ENCODE measurements around the gene GRIA2. TPM values are rescaled to one million over a fixed set of nuclear protein-coding genes. Genes with fewer than 3 reads are reported as not detected.

The GRIA2 gene
- total and polyA plus RNA-seq, 7 donors: 0.25 to 0.71 (median 0.55) TPM; not detected in 2

DNA sequence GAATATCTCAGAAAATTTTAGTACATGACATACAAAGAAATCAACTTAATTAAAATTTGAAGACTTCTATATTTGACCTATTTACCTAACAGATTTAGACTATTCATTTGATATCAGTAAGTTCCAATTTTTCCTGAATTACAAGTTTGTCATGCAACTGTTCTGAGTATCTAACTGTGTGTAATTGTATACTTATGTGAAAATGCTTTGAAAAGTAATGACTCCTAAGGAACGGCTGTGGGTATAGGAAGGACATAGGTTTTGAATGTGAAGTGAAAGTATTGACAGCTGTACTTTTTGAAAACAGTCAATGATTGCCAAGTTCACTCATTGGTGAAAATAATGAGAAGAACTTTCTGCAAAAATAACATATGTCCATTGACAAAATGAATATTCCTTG lies 2.9 kb downstream of the GRIA2 start:
- Histone ChIP-seq H3K9me3 (no peaks in the 10 kb centered on the region), H3K27me3 (peaks cover 13 to 57% (median 42%) of the 10 kb centered on the region in 3 donors), H3K27ac (no peak overlapping the region), H3K36me3 (no peaks in the 10 kb centered on the region), H3K4me3 (no peak overlapping the region), H3K4me1 (peaks cover 0 to 18% (median 13%) of the 10 kb centered on the region in 4 donors)
- WGBS, 2 donors: 45 to 69% methylated on average over 1 of the region's 1 CpG
- DNase-seq: no peak
- intact Hi-C loops (cut with DNase I): loop anchor here (10.0 kb wide), 1 partner anchor 751 kb away; no protein-coding TSS in a partner anchor
- no peak for TF ChIP-seq POLR2AphosphoS5 (IDR thresholded peaks at IDR 0.05)
- TF ChIP-seq POLR2A (IDR thresholded peaks at IDR 0.05): no peak
- TF ChIP-seq EP300 (IDR thresholded peaks at IDR 0.05): no peak
- TF ChIP-seq, protein P1, sequence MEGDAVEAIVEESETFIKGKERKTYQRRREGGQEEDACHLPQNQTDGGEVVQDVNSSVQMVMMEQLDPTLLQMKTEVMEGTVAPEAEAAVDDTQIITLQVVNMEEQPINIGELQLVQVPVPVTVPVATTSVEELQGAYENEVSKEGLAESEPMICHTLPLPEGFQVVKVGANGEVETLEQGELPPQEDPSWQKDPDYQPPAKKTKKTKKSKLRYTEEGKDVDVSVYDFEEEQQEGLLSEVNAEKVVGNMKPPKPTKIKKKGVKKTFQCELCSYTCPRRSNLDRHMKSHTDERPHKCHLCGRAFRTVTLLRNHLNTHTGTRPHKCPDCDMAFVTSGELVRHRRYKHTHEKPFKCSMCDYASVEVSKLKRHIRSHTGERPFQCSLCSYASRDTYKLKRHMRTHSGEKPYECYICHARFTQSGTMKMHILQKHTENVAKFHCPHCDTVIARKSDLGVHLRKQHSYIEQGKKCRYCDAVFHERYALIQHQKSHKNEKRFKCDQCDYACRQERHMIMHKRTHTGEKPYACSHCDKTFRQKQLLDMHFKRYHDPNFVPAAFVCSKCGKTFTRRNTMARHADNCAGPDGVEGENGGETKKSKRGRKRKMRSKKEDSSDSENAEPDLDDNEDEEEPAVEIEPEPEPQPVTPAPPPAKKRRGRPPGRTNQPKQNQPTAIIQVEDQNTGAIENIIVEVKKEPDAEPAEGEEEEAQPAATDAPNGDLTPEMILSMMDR (IDR thresholded peaks at IDR 0.05): no peak

DNA sequence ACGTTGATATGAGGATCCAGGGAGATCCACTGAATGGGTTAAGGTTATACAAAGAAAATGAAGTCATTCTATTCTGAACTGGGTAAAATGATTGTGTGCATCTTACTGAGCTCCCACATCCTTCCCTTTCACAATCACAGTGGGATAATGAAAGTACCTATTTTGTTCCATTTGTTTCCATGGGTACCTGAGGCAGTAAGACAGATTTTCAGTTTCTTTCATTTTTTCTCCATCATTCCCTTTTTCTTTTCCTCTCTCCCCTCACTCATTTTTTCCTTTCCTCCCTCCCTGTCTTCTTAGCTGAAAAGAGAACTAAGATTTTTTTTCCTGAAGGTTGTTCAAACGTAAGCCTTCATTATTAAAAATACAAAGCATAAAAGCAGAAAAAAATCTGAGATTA lies 4.6 kb downstream of the GRIA2 start:
- Histone ChIP-seq H3K4me1 (peaks cover 0 to 18% (median 13%) of the 10 kb centered on the region in 4 donors), H3K27ac (no peak overlapping the region), H3K36me3 (no peaks in the 10 kb centered on the region), H3K27me3 (peaks cover 13 to 44% (median 31%) of the 10 kb centered on the region in 3 donors), H3K4me3 (no peak overlapping the region), H3K9me3 (no peaks in the 10 kb centered on the region)
- intact Hi-C loops (cut with DNase I): loop anchor here (10.0 kb wide), 1 partner anchor 750 kb away; no protein-coding TSS in a partner anchor
- WGBS, 2 donors: 46 to 67% methylated on average over 2 of the region's 2 CpGs
- TF ChIP-seq, protein P1 (IDR thresholded peaks at IDR 0.05): no peak
- TF ChIP-seq EP300 (IDR thresholded peaks at IDR 0.05): no peak
- TF ChIP-seq POLR2AphosphoS5 (IDR thresholded peaks at IDR 0.05): no peak
- no peak for TF ChIP-seq POLR2A (IDR thresholded peaks at IDR 0.05)
- no peak for DNase-seq

DNA sequence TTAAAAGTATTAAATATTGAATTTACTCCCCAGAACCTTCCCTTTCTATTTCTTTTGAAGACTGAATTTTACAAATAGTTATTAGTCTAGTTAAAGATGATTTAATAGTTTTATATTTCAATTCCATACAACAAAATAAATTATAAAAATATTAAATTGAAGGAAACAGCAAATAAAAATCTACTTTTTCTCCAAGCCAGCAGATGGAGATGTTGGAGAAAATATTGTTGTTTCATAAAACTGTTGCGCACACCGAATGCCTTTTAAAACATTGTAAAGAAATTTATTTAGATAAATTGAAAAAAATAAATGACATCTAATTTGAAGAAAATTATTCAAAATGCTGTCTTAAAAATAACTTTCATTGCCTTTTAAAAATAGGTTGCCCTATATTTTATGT lies 5.5 kb downstream of the GRIA2 start:
- DNase-seq: no peak
- intact Hi-C loops (cut with DNase I): loop anchor here (10.0 kb wide), 1 partner anchor 749 kb away; no protein-coding TSS in a partner anchor
- Histone ChIP-seq H3K9me3 (no peaks in the 10 kb centered on the region), H3K4me1 (peaks cover 0 to 11% (median 10%) of the 10 kb centered on the region in 4 donors), H3K36me3 (no peaks in the 10 kb centered on the region), H3K4me3 (no peak overlapping the region), H3K27me3 (peaks cover 12 to 34% (median 22%) of the 10 kb centered on the region in 3 donors), H3K27ac (no peak overlapping the region)
- WGBS, 2 donors: 91 to 97% methylated on average over 2 of the region's 2 CpGs
- TF ChIP-seq, protein P1 (IDR thresholded peaks at IDR 0.05): no peak
- TF ChIP-seq POLR2AphosphoS5 (IDR thresholded peaks at IDR 0.05) (no peak), EP300 (IDR thresholded peaks at IDR 0.05) (no peak), POLR2A (IDR thresholded peaks at IDR 0.05) (no peak)

GRCh38 chr4:157226601-157227000 lies 6.1 kb downstream of the GRIA2 start:
- DNase-seq: no peak
- no peak overlapping the region for H3K4me3 ChIP-seq
- H3K9me3 ChIP-seq: no peaks in the 10 kb centered on the region
- H3K27ac ChIP-seq: no peak overlapping the region
- H3K36me3 ChIP-seq: no peaks in the 10 kb centered on the region
- intact Hi-C loops (cut with DNase I): loop anchor here (10.0 kb wide), 1 partner anchor 748 kb away; no protein-coding TSS in a partner anchor
- no peak for TF ChIP-seq POLR2A (IDR thresholded peaks at IDR 0.05)
- TF ChIP-seq, protein P1 (IDR thresholded peaks at IDR 0.05): no peak
- TF ChIP-seq EP300 (IDR thresholded peaks at IDR 0.05): no peak
- no peak for TF ChIP-seq POLR2AphosphoS5 (IDR thresholded peaks at IDR 0.05)
- 56 to 80% methylated on average over 3 of the region's 3 CpGs for WGBS, 2 donors
- peaks cover 0 to 11% (median 10%) of the 10 kb centered on the region in 4 donors for H3K4me1 ChIP-seq
- peaks cover 7 to 29% (median 16%) of the 10 kb centered on the region in 3 donors for H3K27me3 ChIP-seq

DNA sequence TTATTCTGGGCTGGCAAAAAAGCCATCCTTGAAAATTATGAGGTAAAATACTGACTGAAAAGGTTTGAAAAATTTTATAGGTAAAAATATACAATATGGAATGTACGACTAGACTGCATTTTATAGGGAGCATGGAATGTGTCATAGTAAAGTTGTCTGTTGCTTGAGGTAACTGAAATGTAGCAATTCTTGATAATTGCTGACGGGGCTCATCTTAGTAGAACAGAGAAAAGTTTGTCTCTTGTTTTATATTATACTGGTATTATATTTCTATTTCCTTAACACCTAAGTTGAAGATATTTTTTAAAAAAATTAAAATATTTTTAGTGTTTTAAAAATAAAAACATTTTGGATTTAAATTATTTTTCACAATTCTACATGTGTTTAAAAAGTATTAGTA lies 11.0 kb downstream of the GRIA2 start:
- no peaks in the 10 kb centered on the region for H3K36me3 ChIP-seq
- 62 to 76% methylated on average over 2 of the region's 2 CpGs for WGBS, 2 donors
- no peak overlapping the region for H3K27ac ChIP-seq
- intact Hi-C loops (cut with DNase I): no loop called here
- no peaks in the 10 kb centered on the region for H3K9me3 ChIP-seq
- no peaks in the 10 kb centered on the region for H3K4me1 ChIP-seq
- TF ChIP-seq POLR2AphosphoS5 (IDR thresholded peaks at IDR 0.05): no peak
- no peak for TF ChIP-seq POLR2A (IDR thresholded peaks at IDR 0.05)
- TF ChIP-seq, protein P1 (IDR thresholded peaks at IDR 0.05): no peak
- TF ChIP-seq EP300 (IDR thresholded peaks at IDR 0.05): no peak
- no peaks in the 10 kb centered on the region for H3K27me3 ChIP-seq
- no peak for DNase-seq
- H3K4me3 ChIP-seq: no peak overlapping the region

All from sigmoid colon (tissue), 7 donors.